HG03060 (cell line): Measurements from ENCODE around the gene TRAF4.
"Not testable (repeated sequence)": the region's sequence is repeated elsewhere in the genome, so short reads cannot be mapped to it uniquely, and the experiment has no call there.

Experiments
- ATAC-seq: cut with Tn5 transposase; IDR thresholded peaks from one replicate; pipeline ENCODE4 v1.9.1; 2021; ENCODE audit warnings: low read depth, moderate number of reproducible peaks; ENCODE audit not compliant: unreplicated experiment

Gene TRAF4

DNA sequence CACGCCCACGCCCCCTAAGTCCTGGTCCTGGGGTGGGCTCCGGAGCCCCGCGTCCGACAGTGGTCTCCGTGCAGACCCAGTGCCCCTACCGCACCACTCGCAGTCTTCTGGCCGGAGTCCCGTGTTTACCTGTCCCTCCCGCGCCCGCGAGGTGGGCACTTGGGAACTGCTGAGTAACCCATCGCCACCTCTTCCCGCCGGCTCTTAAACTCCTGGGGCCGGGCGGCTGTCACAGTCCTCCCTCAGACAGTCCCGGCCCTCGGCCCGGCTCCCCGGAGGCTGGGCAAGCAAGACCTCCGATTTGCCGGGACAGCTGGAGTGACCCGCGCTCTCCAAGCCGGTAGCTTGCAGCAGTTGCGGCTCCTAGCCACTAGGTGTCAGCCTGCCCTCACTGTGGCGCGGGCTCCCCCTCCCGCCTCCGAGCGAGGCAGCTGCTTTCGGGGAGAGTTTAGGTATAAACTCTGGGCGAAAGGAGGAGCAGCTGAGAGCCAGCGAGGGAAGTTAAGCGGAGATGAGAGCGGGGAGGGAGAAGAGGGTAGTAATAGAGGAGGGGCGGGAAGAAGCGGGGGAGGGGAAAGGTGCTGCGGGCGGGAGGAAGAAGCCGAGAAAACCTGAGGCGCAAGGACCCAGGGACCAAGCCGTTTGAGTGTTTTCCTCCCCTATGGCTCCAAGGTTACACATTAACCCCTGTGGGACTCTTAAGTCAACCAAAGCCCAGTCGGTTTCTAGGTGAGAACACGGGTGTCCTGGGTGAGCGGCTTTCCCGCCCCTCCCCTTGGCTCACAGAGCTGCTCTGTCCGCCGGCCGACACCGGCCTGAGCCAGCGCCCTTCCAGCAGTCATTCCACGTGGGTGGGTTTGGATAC is 17.0 kb upstream of the TRAF4 start:
- ATAC-seq, result peak; percentile 26

DNA sequence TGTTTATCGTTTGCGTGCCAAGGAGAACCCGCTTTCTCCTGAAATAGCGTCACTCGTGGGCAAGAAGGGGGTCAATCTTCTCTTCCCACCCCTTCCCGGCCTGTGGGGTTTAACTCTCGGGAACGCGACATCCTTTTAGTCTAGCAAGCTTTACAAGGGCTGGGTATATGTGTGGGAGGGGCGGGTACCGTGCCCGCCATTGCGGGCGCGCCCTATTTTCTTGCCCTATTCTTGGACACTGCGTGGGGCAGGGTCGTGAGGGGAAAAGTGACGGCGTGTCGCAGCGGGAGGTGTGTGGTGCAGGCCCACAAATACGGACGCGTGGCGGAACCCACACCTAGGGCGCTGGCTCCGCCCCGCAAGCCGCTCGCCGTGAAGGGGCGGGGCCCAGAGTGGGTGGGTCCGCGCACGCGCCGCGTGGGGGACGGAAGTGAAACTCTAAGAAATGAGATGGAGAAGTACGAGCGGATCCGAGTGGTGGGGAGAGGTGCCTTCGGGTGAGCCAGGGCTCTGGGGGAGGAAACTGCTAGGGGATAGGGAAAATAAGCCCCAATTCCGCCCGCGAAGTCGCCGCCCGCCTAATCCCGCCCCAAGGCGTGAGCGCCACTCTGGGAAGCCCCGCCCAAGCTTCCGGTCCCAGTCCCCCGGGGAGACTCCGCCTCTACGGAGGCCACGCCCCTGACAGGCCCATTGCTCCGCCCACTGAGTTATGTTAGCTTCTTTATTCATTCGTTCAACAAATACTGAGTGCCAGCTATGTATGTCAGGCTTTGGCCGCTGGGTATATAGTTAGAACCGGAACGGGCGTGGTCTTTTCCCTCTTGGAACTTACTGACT is 15.2 kb upstream of the TRAF4 start, which contains the start of gene NEK8:
NEK8 (plus strand) TSS at position 425 of the 837 bp plus-strand sequence; CDS start at position 451, 26 bp downstream.
- ATAC-seq, result peak; percentile 28

DNA sequence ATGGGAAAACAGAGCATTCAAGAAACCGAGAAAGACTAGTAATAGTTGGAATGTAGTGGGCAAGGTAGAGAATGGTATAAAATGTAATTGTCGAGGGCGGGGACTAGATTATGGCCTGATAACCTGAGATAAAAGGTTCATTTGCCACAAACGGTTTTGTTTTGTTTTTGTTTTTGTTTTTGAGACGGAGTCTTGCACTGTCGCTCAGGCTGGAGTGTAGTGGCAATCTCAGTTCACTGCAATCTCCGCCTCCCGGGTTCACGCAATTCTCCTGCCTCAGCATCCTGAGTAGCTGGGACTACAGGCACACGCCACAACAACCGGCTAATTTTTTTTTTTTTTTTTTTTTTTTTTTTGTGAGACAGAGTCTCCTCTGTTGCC is 13.9 kb upstream of the TRAF4 start:
- no peak for ATAC-seq

DNA sequence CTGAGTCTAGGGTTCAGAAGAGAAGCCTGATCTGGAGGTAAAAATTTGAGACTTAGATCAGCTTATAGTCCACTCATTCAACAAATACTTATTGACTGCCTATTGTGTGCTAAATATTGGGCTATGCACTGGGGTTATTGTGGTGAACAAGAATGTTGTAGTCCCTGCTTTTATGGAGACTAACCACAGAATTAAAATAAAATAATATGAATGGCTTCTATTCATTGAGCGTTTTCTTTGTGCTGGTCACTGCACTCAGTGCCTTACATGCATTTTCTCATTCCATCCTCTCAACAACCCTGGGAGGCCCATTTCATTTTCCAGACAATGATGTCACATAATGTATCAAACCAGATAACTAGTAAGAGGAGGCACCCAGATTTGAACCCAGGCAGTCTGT is 10.5 kb upstream of the TRAF4 start:
- ATAC-seq, result no peak

DNA sequence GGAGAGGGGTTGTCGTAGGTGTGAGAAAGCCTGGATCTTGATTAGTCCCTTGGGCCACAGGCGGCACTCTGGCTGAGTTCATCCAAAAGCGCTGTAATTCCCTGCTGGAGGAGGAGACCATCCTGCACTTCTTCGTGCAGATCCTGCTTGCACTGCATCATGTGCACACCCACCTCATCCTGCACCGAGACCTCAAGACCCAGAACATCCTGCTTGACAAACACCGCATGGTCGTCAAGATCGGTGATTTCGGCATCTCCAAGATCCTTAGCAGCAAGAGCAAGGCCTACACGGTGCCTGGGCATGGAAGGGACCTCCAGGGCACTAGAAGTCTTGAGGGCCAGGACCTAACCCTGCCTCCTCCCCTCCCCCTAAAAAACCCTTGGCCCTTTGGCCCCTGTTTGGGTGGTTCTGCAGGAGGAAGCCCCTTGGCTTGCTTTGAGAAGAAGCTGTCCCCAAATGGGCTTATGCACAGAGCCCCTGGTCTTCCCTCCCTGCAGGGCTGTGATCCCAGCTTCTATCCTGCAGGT is 9.0 kb upstream of the TRAF4 start:
- no peak for ATAC-seq

DNA sequence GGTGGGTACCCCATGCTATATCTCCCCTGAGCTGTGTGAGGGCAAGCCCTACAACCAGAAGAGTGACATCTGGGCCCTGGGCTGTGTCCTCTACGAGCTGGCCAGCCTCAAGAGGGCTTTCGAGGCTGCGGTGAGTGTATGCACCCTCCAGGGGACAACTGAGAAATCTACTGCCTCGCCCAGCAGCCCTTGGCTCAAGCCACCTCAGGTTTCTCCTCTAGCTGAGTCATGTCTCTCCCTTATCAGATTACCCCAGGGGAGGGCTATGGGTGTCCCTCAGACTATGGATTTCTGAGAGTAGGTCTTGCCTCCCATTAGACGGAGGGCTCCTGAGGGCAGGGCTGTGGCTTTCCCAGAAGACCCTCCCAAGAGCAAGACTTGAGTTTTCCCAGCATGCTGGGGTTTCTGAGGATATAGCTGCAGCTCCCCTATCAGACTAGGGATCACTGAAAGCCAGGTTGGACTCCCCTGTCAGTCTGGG is 8.5 kb upstream of the TRAF4 start:
- no peak for ATAC-seq

DNA sequence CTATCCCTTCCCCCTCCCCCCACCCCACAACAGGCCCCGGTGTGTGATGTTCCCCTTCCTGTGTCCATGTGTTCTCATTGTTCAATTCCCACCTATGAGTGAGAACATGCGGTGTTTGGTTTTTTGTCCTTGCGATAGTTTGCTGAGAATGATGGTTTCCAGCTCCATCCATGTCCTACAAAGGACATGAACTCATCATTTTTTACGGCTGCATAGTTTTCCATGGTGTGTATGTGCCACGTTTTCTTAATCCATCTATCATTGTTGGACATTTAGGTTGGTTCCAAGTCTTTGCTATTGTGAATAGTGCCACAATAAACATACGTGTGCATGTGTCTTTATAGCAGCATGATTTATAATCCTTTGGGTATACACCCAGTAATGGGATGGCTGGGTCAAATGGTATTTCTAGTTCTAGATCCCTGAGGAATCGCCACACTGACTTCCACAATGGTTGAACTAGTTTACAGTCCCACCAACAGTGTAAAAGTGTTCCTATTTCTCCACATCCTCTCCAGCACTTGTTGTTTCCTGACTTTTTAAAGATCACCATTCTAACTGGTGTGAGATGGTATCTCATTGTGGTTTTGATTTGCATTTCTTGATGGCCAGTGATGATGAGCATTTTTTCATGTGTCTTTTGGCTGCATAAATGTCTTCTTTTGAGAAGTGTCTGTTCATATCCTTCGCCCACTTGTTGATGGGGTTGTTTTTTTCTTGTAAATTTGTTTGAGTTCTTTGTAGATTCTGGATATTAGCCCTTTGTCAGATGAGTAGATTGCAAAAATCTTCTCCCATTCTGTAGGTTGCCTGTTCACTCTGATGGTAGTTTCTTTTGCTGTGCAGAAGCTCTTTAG is 7.7 kb upstream of the TRAF4 start:
- not testable (repeated sequence) for ATAC-seq

DNA sequence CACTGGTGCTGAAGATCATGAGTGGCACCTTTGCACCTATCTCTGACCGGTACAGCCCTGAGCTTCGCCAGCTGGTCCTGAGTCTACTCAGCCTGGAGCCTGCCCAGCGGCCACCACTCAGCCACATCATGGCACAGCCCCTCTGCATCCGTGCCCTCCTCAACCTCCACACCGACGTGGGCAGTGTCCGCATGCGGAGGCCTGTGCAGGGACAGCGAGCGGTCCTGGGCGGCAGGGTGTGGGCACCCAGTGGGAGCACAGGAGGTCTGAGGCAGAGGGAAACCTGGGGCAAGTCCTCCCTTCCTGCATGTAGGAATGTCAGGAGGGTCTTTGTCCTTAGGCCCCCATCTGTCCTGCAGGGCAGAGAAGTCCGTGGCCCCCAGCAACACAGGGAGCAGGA is 6.5 kb upstream of the TRAF4 start:
- no peak for ATAC-seq

DNA sequence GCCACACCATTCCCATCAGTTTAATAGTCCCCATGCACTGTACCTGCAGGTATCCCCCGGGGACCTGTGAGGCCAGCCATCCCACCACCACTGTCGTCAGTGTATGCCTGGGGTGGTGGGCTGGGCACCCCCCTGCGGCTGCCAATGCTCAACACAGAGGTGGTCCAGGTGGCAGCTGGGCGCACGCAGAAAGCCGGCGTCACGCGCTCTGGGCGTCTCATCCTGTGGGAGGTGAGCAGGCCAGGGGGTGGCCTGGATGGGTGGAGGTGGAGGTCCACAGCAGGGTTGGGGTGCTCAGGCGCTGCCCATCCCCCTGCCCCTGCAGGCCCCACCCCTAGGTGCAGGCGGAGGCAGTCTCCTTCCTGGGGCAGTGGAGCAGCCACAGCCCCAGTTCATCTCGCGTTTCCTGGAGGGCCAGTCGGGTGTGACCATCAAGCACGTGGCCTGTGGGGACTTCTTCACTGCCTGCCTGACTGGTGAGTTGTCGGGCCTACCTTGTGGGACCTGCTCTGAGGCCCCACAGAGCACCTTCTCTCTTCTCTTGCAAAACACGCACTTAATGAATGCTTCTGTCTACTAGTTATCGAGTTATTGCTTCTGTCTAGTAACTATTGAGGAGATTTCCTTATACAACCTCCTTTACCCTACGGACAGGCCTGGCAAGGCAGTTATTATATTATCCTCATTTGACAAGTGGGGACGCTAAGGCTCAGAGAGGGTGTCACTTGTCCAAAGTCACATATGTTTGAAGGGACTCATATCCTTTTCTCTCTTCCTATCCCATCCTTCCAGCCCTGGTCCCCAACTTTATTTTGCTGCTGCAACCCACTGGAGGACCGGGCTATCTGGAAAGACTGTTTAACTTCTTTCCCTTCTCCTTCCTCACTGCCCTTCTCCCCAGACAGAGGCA is 5.8 kb upstream of the TRAF4 start:
- peak; percentile 57 for ATAC-seq

DNA sequence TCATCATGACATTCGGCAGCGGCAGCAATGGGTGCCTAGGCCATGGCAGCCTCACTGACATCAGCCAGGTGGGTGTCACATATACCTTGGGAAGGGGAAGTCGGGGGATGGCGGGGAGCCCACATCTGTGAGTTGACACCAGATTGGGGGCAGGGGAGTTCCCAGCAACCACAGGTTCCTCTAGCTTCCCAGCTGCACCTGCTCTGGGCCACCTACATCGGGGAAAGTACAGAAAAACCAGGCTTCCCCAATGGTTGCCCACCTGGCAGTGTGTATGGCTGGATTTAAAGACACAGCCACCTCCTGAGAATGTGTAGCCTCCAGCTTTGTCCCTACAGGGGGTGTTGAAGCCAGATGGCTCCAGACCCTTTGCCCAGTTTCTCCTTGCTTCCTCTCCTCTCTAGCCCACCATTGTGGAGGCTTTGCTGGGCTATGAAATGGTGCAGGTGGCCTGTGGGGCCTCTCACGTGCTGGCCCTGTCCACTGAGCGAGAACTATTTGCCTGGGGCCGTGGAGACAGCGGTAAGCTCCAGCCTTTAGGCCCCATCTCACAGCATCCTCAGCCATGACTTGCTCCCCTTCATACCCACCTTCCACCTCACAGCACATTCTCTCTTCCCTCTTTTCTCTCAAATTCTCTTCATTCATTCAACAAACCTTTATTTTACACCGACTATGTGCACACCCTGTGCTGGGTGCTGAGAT is 5.0 kb upstream of the TRAF4 start:
- no peak for ATAC-seq

DNA sequence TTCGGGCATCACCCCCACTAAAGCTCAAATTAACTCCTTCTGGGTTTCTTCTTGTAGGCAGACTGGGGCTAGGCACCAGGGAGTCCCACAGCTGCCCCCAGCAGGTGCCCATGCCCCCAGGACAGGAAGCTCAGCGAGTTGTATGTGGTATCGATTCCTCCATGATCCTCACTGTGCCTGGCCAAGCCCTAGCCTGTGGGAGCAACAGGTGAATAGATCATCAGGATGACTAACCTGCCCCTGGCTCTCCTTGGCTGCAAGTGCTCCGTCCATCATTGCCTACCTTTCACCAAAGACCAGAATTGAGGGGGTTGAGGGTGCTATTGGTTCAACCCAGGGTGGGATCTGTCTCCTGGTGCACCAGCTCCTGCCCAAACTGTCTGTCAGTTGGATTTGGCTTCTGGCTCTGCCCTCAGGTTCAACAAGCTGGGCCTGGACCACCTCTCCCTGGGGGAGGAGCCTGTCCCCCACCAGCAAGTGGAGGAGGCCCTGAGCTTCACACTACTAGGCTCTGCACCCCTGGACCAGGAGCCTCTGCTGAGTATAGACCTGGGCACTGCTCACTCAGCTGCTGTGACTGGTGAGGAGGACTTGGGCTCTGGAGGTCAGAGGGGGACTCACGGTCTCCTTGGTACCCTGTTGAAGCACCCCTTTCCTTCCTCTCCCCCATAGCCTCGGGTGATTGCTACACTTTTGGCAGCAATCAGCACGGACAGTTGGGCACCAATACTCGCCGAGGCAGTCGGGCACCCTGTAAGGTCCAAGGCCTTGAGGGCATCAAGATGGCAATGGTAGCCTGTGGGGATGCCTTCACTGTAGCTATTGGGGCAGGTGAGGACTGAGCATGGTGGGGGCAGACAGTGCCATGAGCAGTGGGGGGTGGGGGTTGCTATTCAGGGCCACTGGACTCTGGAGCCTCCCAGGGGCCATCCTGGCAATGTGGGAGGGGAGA is 3.1 kb upstream of the TRAF4 start:
- ATAC-seq, result no peak

DNA sequence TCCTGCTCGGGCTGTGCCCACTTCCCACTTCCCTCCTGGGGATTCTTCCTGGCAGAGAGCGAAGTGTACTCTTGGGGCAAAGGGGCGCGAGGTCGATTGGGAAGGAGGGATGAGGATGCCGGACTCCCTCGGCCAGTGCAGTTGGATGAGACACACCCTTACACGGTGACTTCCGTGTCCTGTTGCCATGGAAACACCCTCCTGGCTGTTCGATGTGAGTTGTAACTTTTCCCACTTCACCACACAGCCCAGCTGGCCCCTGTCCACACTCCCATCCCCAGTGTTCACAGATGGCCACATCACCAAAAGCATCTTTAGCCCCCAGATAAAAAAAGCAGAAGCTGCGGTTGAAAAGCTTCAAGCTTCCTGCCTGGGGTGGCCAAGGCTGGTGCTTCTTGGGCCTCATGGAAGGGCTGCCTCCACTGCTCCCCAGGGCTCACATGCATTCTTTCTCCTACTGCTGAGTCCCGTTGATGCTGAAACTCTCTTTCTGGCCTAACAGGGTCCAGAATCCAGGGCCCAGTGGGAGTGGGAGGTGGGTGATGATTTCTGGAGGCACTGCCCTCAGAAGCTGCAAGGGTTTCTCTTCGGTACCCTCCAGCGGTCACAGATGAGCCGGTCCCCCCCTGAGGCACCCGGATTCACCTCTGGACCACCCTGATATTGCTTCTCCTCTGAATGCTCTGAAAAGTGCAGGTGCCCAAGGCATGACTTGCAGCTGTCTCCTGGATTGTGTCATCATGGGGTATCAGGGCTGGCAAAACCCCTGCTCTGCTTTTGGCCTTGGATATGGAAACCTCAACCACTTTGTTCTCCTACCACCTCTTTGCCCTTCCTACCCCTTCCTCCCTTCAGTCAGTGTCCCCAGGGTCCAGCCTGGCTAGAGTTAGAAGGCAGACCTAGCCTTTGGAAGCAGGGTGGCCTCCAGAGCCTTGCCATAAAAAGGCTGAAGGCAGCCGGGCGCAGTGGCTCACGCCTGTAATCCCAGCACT is 2.2 kb upstream of the TRAF4 start:
- no peak for ATAC-seq

DNA sequence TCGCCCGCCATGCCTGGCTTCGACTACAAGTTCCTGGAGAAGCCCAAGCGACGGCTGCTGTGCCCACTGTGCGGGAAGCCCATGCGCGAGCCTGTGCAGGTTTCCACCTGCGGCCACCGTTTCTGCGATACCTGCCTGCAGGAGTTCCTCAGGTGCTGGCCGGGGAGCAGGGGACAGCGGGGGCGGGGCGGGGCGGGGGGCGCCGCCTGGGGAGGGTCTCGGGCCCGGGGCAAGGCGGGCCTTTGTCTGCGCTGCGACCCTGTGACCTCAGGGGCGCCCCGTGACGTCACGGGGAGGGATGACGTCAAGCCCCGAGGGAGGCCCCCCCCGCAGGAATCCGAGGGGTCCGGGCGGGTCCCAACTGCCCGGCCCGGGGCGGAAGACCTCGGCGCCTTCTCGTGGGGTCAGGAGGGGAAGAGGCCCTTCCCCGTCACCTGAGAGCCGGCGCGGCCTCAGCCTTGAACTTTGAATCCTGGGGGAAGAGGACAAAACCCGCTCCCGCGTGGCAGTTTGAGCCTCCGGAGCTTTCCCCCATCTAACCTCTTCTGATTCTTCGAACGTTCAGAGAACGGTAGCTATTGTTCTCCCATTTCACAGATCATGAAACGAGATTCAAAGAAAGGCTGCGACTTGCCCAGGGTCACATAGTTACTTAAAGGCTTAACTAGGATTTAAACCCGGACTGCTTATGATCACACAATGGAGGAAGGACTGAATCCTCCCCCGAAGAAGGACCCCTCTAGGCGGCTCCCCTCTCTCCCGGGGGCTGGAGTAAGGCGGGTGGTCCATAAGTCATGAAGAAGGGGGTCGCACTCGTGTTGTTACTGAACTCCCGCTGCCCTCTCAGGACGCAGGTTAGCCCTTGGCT is 527 bp downstream of the TRAF4 start:
- no peak for ATAC-seq

DNA sequence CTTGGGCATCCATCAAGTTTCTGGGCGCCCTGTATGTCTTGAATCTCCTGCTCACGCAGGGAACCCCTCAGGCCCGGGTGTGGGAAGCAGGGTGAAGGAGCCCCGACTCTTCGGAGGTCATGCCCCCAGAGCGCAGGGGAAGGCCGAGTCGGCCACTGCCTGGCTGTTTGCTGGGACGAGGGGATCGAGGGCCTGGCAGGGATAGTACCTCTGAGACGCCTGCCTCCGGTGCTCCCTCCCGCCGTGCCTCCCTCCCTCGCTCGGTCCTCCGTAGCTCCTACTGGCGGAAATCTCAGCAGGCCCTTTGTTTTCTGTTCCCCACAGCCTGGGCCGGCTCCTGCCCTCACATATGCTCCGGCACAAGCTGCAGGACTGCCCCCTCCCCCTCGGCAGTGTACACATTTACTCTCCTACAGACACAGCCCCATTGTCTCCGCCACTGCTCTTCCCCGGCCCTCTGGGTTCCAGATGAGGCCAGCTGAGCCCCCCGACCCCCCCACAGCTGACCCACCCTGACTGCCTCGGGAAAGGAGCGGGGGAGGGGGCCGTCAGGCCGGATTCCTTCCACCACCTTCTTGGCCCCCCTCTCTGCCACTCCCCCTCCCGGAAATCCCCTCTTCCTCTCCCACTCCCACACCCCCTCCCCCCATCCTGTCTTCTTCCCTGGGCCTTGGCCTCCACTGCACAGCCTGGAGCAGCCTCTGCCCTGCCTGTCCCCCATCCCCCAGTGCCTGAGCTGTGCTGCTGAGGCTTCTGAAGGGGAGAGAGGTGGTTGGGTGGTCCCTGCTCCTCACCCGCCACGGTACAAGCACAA is 1.4 kb downstream of the TRAF4 start:
- no peak for ATAC-seq
